Fibroblast of peridontal ligament (primary cell): Measurements from ENCODE around the gene TMOD4.

Source experiments
- DNase-seq: peaks from one replicate; pipeline ENCODE4 v3.0.0-alpha.2; 2010; ENCODE audit errors: extremely low read depth

Gene TMOD4

DNA sequence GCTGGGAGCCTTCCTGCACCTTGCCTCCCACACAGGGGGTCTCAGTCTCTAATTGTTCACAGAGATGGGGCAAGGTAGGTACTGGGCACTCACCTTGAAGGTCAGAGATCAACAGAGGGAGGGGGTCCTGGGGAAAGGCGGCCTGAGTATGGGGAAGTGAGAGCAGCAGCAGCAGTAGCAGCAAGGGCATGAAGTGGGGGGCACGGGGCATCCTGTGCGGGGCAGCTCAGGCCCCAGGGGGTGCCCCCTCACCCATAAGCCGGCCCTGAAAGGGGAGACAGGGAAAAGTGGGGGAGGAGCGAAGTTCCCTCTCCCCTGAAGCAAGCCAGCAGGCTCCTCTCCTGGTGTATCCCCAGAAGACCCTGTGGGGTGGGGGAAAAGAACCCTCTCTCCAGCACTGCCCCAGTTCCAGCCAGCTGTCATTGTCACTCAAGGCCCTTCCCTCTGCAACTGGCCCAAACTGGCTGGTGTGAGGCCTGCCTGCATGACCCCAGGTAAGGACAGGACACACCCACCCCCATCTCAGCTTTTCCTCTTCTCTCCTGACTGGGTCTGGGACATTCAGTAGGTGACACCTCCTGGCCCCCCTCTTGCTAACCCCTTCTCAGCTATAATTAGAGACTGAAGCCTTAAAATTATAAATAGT, 33.2 kb downstream of the TMOD4 start:
- DNase-seq = no peak

DNA sequence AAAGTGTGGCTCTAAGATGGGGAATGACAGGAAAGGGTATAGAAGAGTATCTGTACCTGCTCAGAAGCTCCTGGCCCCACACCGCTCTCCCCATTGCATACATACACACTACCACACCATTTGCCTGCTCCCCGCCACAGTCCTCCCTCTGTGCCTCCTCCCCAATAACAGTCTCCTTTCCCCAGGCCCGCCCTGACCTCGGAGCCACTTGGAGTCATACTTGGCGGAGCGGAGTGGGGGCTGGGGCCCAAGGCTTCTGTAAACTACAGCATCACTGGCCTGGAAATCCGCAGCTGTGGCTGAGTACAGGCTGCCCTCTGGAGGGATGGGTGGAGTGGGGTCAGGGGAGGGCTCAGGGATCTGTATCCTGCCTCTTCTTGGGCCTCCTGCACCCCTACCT, 38.0 kb downstream of the TMOD4 start:
- no peak for DNase-seq

DNA sequence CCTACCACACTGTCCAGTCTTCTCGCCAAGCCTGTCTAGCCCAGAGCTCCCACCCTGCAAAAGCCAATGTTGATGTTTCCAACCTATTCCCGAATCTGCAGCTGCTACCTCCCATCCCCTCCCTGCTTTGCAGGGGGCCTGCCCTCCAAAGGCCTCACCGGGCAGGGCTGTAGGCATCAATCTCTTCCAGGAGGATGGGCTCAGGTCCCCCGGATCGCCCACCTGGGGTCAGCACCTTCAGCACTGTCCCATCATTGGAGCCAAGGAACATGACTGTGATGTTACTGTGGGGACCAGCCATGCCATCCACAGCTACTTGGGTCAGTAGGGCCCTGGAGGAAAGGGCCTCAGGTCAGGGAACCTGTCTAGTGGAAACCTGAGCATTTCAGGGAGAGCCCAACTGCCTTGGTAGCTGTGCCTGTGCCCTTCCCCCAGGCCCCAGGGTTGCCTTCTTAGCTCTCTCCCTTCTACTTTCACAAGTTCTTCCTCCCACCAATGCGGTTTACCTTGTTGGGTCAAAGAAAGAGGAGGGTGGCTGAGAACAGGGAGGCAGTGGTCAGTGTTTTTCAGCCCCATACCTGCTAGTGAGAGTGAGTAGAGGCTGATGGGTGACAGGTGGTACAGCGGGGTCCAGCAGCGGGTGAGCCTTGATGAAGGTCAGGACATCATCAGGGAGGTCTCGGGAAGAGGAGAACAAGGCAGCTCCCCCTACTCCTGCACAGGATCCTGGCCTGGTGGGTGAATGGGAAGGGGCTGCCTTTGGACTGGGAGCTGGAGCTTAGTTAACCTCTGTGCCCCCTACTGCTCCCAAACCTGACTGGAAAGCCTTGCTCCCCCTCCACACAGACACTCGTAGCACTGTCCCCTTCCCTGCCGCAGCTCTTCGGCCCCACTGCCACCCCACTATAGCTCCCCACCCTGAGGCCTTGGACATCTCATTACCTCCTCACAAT, 40.1 kb downstream of the TMOD4 start:
- DNase-seq = no peak

DNA sequence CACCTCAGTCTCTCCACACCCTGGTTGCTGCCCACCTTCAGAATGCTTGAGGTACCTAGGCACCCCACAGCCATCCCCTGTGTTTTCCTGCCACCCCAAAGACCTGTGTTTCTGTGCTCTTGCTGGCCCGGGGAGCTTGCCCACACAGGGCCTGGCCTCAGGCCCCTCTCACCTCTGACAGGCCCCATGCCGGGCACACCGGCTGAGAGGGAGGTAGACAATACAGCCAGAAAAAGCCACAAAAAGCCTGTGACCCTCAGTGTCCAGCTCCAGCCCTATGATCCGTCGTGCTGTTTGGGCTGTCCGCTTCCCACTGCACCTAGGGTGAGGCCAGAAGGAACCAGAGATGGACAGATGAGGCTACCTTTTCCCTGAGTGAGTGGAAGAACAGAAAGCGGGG, 40.8 kb downstream of the TMOD4 start:
- no peak for DNase-seq

DNA sequence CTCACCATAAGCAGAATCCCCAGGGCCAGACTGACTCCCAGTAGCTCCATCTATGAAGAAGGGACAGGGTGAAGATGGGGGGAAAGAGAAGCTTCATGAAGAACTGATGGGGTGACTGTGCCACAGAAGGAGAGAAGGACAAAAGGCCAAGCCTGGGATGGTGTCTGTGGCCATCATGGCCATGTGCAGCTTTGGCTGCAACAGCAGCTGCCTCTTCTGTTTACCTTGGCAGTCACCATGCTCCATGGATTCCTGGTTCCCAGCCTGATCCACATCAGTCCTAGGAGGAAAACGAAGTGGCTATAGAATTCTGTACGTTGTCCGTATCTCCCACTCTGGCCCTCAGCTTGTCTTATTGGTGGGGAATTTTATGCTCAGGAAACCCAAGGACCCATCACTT, 41.4 kb downstream of the TMOD4 start:
- DNase-seq = no peak

DNA sequence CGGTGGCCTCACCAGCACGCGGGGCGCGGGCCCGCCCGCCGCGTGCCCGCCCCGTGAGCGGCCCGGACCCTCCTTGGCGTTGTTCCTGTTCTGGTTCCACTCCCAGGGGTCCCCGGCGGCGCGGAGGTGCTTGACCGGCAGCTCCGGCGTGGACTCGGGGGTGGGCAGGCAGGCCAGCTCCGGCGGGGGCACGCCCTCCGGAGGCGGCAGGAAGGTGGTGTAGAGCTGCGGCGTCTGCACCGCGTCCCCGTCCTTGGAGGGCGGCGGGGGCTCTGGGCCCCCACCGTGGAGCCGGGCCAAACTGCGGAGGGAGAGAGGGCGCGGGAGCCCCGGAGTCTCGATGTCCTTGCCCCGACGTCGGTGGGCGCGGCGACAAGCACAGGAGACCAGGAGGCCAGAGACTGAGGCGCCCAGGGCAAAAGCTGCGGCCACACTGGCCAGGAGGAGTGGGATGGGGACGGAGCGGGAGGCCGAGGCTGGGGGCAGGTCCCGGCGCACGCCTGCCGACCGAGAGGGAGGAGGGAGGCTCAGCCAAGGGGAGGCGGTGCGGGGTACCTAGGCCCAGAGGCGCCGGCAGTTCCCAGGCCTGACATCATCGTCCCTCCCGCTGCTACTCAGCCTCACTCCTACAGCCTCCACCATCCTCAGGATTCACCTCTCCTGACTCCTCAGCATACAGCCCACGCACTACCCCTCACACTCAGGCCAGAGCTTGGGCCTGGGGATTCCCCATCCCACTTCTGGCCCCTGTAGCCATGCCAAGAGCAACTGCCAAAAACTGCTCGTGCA, 42.6 kb downstream of the TMOD4 start:
- DNase-seq = no peak

DNA sequence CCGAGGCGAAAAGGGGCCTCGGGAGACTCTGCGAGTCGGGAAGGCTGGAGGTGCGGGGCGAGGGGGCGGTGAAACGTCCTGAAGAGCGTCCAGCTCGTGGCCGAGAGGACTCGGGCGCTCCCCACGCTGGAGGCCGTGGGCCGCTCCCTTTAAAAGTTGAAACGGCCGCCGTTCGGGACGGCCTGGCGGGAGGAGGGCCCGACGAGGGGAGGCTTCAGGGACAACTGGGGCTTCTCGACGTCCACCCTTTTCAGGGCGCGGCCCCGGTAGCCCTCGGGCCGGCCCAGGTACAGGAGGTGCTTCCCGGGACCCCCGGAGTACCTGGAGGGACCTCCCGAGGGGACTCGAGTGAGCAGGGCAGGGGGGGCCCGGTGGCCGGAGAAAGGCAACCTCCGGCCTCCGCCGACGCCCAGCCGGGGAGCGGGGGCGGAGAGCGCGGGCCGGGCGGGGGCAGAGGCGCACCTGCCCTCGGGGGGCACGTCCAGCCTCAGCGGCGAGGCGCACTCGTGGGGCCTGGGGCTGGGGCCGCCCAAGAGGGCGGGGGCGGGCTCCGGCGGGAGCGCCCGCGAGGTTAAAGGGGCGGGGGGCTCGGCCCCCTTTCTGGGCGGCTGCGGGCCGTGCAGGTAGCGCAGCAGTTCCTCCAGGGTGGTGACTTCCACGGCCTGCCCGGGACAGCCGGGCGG, 43.3 kb downstream of the TMOD4 start:
- DNase-seq = no peak

DNA sequence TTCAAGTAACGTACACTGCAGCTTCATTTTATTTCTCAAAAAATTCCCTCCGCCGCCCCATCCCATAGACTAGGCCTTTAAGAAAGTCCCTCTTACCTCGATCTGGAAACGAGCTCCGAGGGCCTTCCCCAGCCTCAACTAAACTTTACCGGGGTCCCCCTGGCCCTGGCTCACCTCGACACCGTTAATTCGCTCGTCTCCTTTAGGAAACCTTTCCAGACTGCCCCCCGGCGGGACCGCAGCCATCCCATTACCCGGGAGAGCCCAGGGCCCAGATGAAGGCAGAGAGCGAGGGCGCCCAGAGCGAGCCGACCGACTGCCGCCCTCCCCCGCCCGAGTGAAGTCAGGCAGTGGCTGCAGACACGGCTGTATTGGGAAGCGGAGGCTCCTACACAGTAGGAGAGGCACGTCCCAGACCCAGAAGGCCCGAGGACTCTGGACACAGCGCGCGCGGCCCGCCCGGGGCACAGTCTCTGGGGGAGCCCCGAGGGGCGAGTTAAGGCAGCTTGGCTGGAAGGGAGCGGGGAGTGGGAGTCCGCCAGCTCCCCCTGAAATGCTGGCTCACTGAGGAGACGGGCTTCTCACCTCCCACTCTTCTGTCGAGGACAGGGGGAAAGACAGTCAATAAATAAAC, 44.0 kb downstream of the TMOD4 start:
- DNase-seq = no peak

DNA sequence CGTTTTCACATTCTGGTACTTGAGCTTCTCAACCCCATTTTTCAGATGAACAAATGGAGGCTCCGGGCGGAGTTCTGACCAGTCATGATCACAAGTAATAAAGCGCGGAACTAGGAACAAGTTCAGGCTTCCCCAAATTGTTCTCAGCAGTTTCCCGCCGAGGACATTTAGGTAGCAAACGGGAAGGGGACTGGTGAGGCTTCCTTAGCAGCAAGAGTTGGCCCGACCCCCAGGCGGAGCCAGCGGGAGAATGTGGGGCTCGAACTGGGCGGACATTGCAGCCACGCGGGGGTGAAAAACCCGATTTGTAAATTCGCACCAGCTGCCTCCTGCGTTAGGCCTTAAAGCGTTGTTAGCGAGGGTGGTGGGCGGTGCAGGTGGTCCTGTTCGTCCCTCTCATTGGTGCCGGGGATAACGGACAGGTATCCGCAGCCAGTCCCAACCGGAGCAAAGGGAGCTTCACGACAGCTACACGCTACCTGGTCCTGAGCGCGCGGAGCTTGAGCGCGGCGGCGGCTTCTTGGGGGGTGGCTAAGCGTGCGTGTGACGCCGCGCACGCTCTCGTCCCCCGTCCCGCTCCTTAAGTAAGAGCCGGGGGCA, 44.7 kb downstream of the TMOD4 start:
- DNase-seq = peak; percentile 76

DNA sequence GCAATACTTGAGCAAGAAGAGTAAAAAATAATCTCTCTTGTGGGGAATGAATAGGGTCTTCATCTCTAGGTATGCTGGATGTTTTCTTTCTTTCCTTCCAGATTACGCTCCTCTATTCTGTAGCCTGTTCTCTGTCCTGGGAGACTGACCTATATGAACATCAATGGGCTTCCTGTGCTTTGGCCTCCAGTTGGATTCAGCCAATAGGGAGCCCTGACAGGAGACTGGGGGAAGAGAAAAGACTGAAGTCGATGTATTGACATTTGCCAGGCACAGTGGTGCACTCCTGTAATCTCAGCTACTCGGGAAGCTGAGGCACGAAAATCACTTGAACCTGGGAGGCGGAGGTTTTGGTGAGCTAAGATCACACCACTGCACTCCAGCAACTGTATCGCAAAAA, 47.0 kb downstream of the TMOD4 start:
- no peak for DNase-seq

DNA sequence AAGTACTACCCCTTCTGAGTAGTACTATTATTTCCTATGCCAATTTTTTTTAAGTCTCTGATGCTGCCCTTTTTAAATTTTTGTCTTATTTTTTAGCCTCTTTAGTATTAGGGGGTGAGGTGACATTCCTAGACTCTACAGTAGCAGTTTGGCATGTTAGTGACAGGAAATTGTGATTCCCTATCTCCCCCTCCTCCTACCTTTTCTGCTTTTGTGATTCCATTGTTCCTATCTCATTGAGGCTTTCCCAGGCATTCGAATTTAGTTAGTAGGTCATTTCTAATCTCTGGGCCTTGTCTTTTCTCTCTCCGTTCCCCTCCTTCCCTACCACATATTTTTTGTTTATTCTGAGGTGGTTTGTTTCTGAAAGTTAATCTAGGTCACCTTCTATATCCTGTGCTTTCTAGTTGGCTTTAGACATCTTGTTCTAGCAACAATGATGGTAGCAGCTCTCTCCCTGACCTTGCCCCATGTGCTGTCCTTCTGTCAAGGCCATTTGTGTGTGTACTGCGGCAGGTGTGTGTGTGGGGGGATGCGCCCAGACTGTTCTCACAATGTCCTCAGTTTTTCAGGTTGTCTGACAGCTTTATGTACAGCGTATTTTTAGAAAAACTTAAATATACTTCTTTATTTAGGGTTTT, 50.9 kb downstream of the TMOD4 start:
- DNase-seq = no peak
